Measurements from ENCODE around the gene PDK3.
A peak's percentile ranks its signal among the peaks of the same experiment; 100 is the strongest.

Gene PDK3

GRCh38 chrX:24482823-24483415 is 17.8 kb downstream of the PDK3 start:
- no peak for DNase-seq (ENCODE audit: low spot score)

DNA sequence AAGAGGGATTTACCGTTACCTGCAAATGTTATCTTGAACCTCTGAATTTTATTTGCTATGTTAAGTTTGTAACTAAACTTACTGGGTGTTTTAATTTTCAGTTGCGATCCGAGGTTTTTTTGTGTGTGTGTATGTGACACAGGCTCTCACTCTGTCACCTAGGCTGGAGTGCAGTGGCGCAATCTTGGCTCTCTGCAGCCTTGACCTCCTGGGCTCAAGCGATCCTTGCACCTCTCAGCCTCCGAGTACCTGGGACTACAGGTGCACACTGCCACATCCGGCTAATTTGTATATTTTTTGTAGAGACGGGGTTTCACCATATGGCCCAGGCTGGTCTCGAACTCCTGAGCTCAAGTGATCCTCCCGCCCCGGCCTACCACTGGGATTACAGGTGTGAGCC is 18.5 kb downstream of the PDK3 start:
- DNase-seq (ENCODE audit: low spot score) = no peak

DNA sequence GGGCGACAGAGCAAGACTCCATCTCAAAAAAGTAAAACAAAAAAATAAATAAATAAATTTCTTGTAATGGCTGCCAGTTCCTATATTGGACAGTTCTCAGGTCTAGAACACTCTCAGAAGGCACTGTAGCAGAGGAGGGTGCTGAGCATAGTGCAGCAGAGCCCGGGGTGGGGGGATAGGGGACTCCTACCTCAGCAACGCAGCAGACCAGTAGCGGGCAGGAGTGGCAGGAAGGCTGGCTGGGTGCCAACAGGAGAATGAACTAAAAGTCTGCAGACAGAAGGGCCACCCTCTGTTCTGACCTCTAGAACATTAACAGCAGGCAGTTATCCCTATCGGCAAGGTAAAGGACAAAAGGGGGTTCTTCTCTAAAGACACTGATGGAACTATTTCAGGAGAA is 20.2 kb downstream of the PDK3 start:
- no peak for DNase-seq (ENCODE audit: low spot score)

DNA sequence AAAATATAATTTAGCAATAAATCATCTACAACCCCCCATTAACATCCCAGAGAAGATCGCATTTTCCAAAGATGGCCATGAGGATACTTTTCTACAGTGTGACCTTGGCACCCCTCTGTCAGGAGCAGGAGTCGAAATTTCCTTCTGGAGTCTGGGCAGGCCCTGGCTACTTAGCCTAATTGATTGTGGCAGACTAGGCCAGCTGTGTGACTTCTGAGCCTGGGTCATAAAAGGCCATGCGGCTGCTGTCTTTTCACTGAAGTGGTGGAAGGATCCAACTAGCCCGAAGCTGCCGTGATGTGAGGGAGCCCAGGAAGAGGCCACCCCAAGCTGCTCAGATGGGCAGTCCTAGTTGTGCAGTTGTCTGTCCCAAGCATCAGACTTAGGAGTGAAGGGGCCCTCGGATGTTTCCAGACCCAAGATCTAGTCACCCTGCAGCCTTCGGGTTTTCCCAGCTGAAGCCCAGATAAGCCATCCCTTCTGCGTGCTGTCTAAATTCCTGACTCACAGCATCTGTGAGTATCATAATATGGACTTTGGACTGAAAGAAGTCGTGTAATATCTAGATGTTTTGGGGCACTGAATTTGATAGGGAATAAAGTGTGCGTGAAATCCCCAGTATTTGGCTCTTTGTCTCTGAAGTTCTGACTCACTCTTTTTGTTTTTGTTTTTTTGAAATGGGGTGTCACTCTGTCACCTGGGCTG is 21.0 kb downstream of the PDK3 start:
- DNase-seq (ENCODE audit: low spot score) = no peak

GRCh38 chrX:24487571-24487970 is 22.5 kb downstream of the PDK3 start:
- DNase-seq (ENCODE audit: low spot score) = no peak

GRCh38 chrX:24491741-24492140 is 26.7 kb downstream of the PDK3 start:
- no peak for DNase-seq (ENCODE audit: low spot score)

- peak; percentile 20 for DNase-seq (ENCODE audit: low spot score)
Observed at GRCh38 chrX:24493740-24494581, 28.9 kb downstream of the PDK3 start.

DNA sequence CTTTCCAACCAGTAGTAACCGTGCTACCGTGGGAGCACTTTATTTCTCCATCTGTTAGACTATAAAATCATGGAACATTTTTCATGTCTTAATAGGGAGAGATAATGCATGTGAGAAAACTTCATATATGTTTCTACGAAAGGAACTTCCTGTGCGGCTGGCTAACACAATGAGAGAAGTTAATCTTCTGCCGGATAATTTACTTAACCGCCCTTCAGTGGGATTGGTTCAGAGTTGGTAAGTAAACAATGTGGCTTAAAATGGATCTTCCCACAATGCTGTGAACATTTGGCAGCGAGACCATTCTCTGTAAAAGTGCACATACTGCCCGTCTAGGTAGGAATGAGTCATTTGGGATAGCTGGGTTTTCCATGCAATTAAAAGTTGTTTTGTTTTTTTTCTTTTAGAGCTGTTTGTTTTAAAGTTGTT is 29.6 kb downstream of the PDK3 start:
- no peak for DNase-seq (ENCODE audit: low spot score)

- DNase-seq (ENCODE audit: low spot score) = no peak
Observed at GRCh38 chrX:24495700-24496099, 30.6 kb downstream of the PDK3 start.

DNA sequence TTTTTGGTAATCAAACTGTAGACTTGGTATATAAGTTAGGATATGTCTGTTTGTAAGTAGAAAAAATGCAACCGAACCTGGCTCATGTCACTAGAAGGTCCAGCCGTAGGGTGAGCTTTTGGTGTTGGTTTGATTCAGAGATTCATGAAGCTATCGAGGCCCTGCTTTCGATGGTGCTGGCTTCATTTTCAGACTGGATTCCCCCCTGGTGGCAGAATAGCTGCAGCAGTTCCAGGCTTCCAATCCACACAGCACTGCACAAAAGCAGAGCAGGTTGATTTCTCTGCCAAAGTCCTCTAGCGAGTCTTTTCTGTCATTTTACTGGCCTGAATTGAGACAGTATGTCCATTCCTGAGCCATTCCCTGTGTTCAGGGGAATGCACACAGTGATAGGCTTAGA is 33.1 kb downstream of the PDK3 start:
- DNase-seq (ENCODE audit: low spot score) = no peak

DNA sequence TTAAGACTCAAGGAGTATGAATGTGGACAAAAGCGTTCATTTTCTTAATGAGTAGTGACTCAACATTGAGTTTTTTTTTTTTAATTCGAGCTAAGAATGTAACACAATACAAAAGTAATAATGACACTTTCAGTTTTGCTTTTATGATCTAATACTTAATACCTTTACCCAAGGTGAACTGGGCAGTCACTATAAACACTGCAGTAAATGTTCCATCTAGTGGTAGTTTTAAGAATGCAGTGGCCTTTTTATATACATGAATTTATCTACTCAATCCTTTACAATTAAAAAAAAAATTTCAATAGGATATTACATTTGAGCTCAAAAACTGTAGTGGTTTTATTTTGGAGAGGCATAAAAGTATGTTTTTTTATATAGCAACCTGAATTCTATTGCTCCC is 33.9 kb downstream of the PDK3 start:
- DNase-seq (ENCODE audit: low spot score) = no peak

DNA sequence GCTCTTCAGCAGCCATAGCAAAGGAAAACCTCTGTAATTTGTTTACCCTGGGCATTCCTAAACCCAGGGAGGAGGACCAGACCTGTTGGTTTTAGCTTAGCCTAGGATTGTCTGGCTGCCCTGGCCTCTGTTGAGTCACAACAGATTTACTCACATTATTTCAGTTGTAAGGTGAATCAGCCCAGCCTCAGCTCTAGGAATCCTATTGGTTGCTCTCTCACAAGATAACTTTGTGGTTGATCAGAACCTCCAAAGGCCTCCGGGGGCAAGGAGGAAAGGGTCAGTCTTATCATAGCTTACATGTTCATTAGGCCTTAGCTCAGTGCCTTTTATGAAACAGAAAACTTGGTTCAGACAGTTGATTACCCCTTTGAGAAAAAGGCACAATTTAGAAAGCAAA is 41.0 kb downstream of the PDK3 start:
- no peak for DNase-seq (ENCODE audit: low spot score)

- DNase-seq (ENCODE audit: low spot score) = no peak
Observed at GRCh38 chrX:24508375-24508774, 43.3 kb downstream of the PDK3 start.

- DNase-seq (ENCODE audit: low spot score) = no peak
Observed at GRCh38 chrX:24513416-24513815, 48.3 kb downstream of the PDK3 start.

- no peak for DNase-seq (ENCODE audit: low spot score)
Observed at GRCh38 chrX:24515447-24515846, 50.4 kb downstream of the PDK3 start.

DNA sequence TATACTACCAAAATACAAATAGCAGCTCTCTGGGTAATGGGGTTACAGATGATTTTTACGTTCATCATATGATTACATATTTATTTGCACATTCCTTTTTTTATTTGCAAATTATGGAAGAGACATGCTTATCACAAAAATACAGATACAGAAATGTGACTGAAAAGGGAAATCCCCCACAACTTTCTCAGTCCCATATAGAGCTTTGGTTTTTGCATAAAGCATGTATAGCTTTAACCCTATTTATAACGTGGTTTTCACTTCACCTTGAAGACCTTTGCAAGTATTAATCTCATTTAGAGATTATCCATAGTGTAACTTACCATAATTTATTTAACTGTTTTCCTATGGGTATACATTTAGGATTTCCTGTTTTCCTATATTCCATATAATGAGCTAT is 55.4 kb downstream of the PDK3 start:
- DNase-seq (ENCODE audit: low spot score) = no peak

DNA sequence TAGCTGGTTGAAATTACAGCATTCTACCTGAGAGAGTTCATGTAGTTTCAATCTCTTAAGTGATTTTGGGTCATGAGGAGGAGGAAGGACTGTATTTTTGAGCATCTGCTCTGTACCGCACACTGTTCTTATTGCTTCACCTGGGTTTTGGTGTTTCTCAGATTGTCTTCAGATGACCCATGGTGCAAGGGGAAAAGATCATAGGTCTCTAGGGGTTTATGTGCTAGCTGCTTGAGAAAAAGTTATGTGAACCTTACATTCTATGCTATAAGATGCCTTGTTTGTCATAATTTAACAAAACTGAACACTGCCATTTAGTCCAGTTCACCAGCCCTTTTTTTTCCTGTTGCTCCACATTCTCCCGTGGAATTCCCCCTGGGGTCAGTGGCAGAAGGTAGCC is 60.4 kb downstream of the PDK3 start:
- no peak for DNase-seq (ENCODE audit: low spot score)

GRCh38 chrX:24526616-24527015 is 61.5 kb downstream of the PDK3 start:
- peak; percentile 29 for DNase-seq (ENCODE audit: low spot score)

DNA sequence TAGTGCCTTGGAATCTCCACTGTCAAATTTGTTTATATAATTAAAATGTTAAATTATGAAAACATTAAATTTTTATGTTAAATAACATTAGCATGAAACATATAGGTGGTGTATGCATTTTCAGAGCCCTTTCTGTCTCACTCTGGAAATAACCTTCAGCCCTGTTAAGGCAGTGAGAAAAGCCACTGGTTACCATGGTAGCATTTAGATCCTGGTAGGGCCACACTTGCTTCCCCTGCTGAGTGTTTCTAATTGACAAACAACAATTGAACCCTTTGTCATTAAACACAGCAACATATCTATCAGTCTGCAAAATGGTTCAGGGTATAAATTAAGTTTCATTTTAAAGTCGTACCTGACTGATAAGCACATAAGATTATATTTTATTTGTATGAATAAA is 63.5 kb downstream of the PDK3 start:
- peak; percentile 33 for DNase-seq (ENCODE audit: low spot score)

DNA sequence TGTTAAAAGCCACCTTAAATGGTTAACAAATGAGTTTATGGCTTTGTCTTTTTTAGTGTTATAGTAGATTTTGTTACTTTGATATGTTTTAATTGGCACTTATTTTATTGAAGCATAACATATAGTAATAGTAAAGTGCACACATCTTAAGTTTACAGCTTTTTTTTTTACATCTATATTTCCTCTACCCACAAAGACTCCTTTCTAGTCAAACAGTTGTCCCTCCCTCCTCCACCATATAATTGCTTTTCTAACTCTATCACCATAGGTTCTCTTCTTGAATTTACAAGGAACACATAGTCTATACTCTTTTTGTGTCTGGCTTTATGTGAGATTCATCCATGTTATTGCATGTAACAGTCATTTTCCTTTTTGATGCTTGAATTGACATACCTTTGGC is 71.5 kb downstream of the PDK3 start:
- DNase-seq (ENCODE audit: low spot score) = no peak

DNA sequence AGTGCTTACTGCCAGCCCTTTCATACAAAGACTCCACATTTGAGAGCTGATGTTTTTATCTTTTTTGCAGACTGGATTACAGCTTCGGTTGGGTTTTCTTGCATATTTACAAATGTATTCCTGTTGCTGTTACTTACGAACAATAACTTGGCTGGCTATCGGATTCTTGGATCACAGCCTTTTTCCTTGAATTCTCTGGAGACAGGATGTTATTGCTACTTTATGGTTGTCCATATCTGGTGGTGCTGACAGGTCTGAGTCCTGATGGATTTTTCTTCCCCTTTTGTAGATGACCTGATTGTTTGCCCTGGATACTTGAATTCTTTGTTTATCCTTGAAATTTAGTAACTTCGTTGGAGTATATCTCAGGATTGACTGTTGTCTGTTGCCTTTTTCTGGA is 77.7 kb downstream of the PDK3 start:
- no peak for DNase-seq (ENCODE audit: low spot score)

DNA sequence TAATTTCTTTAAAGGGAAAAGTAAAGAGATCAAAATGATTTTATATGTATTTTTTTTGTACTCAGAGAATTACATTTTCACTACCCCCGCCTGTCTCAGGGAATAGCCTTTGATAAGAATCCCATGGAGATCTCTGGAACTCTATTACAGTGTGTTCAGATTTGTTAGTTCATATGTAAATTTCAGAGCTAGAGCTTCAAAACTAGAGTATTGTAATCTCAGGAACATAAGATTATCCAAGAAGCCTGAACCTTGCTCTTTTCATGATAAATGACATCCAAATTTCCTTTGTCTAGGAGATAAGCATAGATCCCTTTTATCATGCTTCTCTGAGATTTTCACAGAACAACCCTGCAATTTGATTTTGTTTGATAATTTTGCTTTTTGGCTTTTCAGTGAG is 82.9 kb downstream of the PDK3 start:
- no peak for DNase-seq (ENCODE audit: low spot score)

GRCh38 chrX:24550166-24550565 is 85.1 kb downstream of the PDK3 start:
- DNase-seq (ENCODE audit: low spot score) = no peak
